ENCODE measurements around the gene PGPEP1.
A peak's percentile ranks its signal among the peaks of the same experiment; 100 is the strongest.

The PGPEP1 gene, protein sequence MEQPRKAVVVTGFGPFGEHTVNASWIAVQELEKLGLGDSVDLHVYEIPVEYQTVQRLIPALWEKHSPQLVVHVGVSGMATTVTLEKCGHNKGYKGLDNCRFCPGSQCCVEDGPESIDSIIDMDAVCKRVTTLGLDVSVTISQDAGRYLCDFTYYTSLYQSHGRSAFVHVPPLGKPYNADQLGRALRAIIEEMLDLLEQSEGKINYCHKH

DNA sequence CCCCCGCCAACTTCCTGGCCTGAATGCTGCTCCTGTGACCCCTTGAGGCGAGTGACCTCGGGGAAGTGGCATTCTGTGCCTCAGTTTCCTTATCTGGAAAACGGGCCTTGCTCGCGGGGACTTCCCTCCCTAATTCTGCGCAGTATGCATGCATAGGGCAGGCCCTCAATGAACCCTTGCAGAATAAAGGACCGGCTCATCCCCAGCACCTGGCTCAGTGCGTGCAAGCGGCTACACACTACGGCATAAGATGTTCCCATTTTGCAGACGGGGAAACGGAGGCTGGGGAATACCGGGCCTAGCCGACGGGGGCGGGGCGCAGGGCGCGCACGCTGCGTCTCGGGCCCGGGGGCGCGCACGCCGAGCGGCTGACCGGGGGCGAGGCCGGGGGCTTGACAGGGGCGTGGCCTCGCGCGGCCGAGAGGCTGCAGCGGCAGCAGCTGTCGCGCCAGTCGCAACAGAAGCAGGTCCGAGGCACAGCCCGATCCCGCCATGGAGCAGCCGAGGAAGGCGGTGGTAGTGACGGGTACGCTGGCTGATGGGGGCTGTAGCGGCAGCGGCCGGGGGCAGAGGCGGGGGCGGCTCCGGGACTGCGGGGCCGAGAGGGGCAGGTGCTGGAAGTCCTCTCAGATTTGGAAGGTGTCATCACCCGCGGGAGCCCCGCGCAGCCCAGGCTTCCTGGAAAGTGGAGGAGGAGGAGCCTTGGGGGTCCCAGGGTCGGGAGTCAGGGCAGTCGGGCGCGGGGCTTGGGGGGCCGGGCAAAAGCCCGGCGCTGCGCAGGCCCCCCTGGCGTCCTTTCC, at the start of gene PGPEP1:
Gene PGPEP1 (plus strand): TSS at position 409 of the 800 bp plus-strand sequence. CDS start 84 bp downstream, at position 493.
- Histone ChIP-seq H3K4me1 (ENCODE audit: control insufficient read depth, insufficient read depth, low read length) (peaks cover 26% of the 10 kb centered on the region), H3K27me3 (ENCODE audit: control insufficient read depth in 1 of 2, insufficient read depth in 2 of 2, low read length in 2 of 2) (no peaks in the 10 kb centered on the region), H3K9ac (ENCODE audit: low read length in 2 of 2) (peak within 1 kb of the TSS; percentile 69 to 72)

DNA sequence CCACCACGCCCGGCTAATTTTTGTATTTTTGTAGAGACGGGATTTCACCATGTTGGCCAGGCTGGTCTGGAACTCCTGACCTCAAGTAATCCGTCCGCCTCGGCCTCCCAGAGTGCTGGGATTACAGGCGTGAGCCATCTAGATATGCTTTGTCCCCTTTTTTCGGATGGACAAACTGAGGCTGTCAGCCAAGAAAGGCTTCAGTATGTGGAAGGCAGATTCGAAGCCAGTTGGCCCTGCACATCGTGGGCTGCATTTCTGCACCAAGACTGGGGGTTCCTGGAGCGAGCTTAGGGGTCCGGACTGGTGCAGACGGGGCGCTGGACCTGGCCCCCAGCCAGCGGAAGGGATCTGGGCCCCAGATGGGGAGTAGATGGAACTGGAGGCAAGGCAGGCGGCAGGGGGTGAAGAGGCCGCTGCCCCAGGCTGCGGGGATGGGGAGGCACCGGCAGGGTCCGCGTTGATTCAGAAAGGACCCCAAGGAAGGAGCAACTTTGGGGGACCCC, 49.3 kb upstream of the PGPEP1 start:
- no peaks in the 10 kb centered on the region for H3K27me3 ChIP-seq (ENCODE audit: control insufficient read depth in 1 of 2, insufficient read depth in 2 of 2, low read length in 2 of 2)
- H3K27ac ChIP-seq (ENCODE audit: low read length), result peak overlapping the region; percentile 99
- H3K4me3 ChIP-seq (ENCODE audit: low read length in 2 of 2), result peak overlapping the region; percentile 79 to 88
- no peaks in the 10 kb centered on the region for H3K36me3 ChIP-seq (ENCODE audit: control insufficient read depth in 2 of 2, insufficient read depth in 2 of 2, low read length in 2 of 2)
- peaks cover 28% of the 10 kb centered on the region for H3K4me1 ChIP-seq (ENCODE audit: control insufficient read depth, insufficient read depth, low read length)
- peaks cover 0 to 3% of the 10 kb centered on the region in 2 donors for H3K9me3 ChIP-seq (ENCODE audit: control insufficient read depth in 2 of 2, low read length in 2 of 2)
- H3K9ac ChIP-seq (ENCODE audit: low read length in 2 of 2), result peak overlapping the region; percentile 69 to 95

More for the DNA sequence above, at the start of gene PGPEP1:
- no peaks in the 10 kb centered on the region for H3K9me3 ChIP-seq (ENCODE audit: control insufficient read depth in 2 of 2, low read length in 2 of 2)
- H3K27ac ChIP-seq (ENCODE audit: low read length), result peak within 1 kb of the TSS; percentile 53
- H3K36me3 ChIP-seq (ENCODE audit: control insufficient read depth in 2 of 2, insufficient read depth in 2 of 2, low read length in 2 of 2), result no peaks in the 10 kb centered on the region
- peak within 1 kb of the TSS; percentile 73 to 91 for H3K4me3 ChIP-seq (ENCODE audit: low read length in 2 of 2)

DNA sequence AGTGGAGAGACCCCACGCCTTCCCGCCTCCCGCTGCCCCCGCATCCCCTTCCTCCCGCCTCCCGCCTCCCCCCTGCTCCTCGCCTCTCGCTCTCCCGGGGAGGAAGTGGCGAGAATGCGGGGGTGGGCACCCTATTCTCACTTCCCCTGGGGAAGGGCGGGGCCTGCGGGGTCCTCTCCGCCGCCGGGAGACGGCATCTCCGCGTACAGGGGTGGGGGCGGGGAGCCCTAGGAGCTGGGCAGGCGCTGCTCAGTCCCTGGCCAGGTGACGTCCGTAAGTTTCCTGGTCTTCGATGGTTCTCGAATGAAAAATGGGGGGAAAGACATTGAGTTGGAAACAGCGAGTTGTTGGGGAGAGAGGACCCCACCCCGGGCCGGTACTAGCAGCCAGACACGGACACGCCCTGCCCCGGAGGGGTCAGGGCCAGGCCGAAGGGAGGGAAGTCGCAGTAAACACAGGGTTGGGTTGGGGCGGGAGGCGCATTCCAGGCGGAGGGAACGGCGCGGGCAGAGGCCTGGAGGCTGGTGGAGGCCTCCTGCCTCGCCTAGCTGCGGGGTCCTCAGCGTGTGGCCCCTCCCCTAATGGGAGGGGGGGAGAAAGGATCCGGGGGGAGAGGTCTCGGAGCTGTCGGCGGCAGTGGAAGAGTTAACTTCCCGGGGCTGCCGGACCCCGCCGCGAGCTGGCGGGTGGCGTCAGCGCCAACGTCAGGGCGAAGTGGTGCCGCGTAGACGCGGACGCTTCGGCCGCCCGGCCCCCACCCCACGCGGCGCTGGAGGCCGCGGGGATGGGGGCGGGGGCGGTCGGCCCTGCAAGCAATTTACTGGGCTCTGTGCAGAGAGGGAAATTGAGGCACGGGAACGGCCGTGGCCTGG, 48.6 kb upstream of the PGPEP1 start:
- Histone ChIP-seq H3K27me3 (ENCODE audit: control insufficient read depth in 1 of 2, insufficient read depth in 2 of 2, low read length in 2 of 2) (no peaks in the 10 kb centered on the region), H3K27ac (ENCODE audit: low read length) (peak overlapping the region; percentile 99), H3K4me1 (ENCODE audit: control insufficient read depth, insufficient read depth, low read length) (peaks cover 26% of the 10 kb centered on the region), H3K9ac (ENCODE audit: low read length in 2 of 2) (peak overlapping the region; percentile 95 to 99), H3K4me3 (ENCODE audit: low read length in 2 of 2) (peak overlapping the region; percentile 79 to 88), H3K36me3 (ENCODE audit: control insufficient read depth in 2 of 2, insufficient read depth in 2 of 2, low read length in 2 of 2) (no peaks in the 10 kb centered on the region), H3K9me3 (ENCODE audit: control insufficient read depth in 2 of 2, low read length in 2 of 2) (peaks cover 0 to 3% of the 10 kb centered on the region in 2 donors)

DNA sequence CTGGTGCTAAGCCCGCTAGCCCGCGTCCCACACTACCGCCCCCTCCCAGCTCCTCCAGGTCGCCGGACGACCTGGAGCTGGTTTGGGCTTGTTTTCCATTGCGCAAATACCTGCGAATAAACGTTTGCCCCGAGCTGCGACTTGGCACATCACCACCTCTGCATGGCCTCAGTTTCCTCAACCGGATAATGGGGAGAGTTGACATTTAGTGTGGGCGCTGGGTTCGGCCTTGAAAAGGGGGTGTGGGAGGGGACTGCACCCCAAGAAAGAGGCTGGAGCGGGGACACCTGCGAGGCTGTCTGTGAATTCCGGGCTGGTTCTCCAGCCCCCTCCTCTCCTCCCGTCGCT, 48.0 kb upstream of the PGPEP1 start:
- no peaks in the 10 kb centered on the region for H3K27me3 ChIP-seq (ENCODE audit: control insufficient read depth in 1 of 2, insufficient read depth in 2 of 2, low read length in 2 of 2)
- peaks cover 25% of the 10 kb centered on the region for H3K4me1 ChIP-seq (ENCODE audit: control insufficient read depth, insufficient read depth, low read length)
- H3K4me3 ChIP-seq (ENCODE audit: low read length in 2 of 2), result peak overlapping the region; percentile 79 to 88
- no peaks in the 10 kb centered on the region for H3K36me3 ChIP-seq (ENCODE audit: control insufficient read depth in 2 of 2, insufficient read depth in 2 of 2, low read length in 2 of 2)
- H3K9me3 ChIP-seq (ENCODE audit: control insufficient read depth in 2 of 2, low read length in 2 of 2), result peaks cover 0 to 3% of the 10 kb centered on the region in 2 donors
- peak overlapping the region; percentile 99 for H3K27ac ChIP-seq (ENCODE audit: low read length)
- H3K9ac ChIP-seq (ENCODE audit: low read length in 2 of 2), result peak overlapping the region; percentile 95 to 99

DNA sequence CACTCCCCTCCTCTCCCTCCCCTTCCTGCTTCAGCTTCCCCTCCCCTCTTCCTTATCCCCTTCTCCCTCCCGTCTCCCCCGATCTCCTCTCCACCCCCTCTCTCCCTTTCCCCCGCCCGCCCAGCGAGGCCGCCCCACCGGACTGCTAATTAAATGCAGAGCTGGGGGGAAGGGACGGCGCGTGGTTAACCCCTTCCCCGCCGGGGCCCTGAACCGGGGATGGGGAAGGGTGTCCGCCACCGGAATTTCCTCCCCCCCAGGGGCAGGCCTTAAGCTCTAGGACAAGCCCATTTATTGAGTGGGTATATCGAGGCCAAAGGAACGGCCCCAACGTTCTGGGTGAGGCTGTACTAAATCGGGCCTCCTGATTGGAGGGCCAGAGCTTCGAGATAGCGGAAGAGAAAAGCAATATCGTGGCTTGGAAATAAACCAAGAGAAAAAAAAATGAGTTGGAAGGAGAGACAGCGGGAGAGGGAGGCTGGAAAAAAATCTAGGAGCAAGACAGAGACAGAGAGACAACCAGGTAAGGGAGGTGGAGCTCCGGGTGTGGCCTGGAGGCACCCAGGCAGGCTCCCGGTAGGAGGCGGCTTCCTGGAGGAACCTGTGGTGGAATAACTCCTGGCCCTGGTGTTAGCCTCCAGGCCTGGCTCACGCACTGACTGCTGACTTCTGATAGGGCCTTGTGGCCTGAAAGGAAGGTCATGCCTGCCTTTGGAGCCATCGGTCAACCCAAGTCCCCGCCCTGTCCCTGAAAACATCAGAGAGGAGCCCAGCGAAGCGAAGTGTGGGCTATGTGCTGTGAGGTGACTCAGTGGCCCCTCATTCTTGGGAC, 47.4 kb upstream of the PGPEP1 start:
- H3K4me1 ChIP-seq (ENCODE audit: control insufficient read depth, insufficient read depth, low read length), result peaks cover 25% of the 10 kb centered on the region
- H3K4me3 ChIP-seq (ENCODE audit: low read length in 2 of 2), result peak overlapping the region; percentile 79 to 88
- H3K9ac ChIP-seq (ENCODE audit: low read length in 2 of 2), result peak overlapping the region; percentile 95 to 99
- peak overlapping the region; percentile 99 for H3K27ac ChIP-seq (ENCODE audit: low read length)
- no peaks in the 10 kb centered on the region for H3K36me3 ChIP-seq (ENCODE audit: control insufficient read depth in 2 of 2, insufficient read depth in 2 of 2, low read length in 2 of 2)
- H3K9me3 ChIP-seq (ENCODE audit: control insufficient read depth in 2 of 2, low read length in 2 of 2), result peaks cover 0 to 3% of the 10 kb centered on the region in 2 donors
- H3K27me3 ChIP-seq (ENCODE audit: control insufficient read depth in 1 of 2, insufficient read depth in 2 of 2, low read length in 2 of 2), result no peaks in the 10 kb centered on the region

DNA sequence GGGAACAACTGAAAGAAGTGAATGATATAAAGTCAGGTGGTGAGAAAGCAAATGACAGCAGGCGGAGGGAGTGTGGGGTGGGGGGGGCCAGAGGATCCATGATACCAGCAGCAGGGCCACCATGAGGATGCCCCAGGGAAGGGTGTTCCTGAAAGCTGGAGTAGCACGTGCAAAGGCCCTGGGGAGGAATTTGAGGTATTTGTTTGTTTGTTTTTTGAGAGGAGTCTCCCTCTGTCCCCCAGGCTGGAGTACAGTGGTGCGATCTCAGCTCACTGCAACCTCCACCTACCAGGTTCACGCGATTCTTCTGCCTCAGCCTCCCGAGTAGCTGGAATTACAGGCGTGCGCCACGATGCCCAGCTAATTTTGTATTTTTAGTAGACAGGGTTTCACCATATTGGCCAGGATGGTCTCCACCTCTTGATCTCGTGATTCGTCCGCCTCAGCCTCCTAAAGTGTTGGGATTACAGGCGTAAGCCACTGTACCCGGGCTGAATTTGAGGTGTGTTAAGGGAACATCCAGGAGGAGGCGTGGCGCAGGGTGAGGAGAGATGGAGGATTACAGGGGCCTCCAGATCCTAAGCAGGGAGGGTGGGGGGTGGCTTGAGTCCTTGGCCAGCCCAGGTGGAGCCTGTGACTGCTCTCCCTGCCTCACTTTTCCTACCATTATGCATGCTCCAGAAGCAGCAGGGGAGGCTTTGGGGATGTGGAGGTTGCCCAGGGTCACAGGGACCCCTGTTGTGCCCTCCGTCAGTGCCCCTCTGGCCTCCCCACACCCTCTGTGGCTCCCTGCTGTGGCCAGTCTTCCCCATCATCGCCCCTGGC, 46.5 kb upstream of the PGPEP1 start:
- Histone ChIP-seq H3K36me3 (ENCODE audit: control insufficient read depth in 2 of 2, insufficient read depth in 2 of 2, low read length in 2 of 2) (no peaks in the 10 kb centered on the region), H3K4me3 (ENCODE audit: low read length in 2 of 2) (peak overlapping the region in 1 of 2 donors; percentile 88), H3K27me3 (ENCODE audit: control insufficient read depth in 1 of 2, insufficient read depth in 2 of 2, low read length in 2 of 2) (no peaks in the 10 kb centered on the region), H3K9ac (ENCODE audit: low read length in 2 of 2) (peak overlapping the region; percentile 79 to 95), H3K9me3 (ENCODE audit: control insufficient read depth in 2 of 2, low read length in 2 of 2) (peaks cover 0 to 3% of the 10 kb centered on the region in 2 donors), H3K4me1 (ENCODE audit: control insufficient read depth, insufficient read depth, low read length) (peaks cover 25% of the 10 kb centered on the region), H3K27ac (ENCODE audit: low read length) (peak overlapping the region; percentile 99)

DNA sequence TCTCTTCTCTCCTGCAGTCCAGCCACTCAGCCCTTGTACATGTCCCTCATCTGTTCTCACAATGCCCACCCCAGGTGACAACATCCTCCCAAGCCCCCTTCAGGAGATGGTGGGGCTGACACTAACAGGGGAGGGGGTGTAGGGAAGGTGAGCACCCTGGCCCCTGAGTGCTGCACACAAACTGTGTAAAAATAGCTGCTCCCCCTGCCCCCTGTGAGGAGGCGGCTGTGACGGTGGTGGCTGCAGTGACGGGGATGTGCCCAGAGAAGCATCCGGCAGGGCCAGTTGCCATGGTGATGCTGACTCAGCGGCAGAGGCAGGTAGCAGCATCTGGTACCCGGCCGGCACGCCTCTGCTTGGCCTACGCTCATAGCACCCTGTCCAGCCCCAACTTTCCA, 45.9 kb upstream of the PGPEP1 start:
- no peaks in the 10 kb centered on the region for H3K27me3 ChIP-seq (ENCODE audit: control insufficient read depth in 1 of 2, insufficient read depth in 2 of 2, low read length in 2 of 2)
- peaks cover 0 to 3% of the 10 kb centered on the region in 2 donors for H3K9me3 ChIP-seq (ENCODE audit: control insufficient read depth in 2 of 2, low read length in 2 of 2)
- no peak overlapping the region for H3K9ac ChIP-seq (ENCODE audit: low read length in 2 of 2)
- H3K4me1 ChIP-seq (ENCODE audit: control insufficient read depth, insufficient read depth, low read length), result peaks cover 25% of the 10 kb centered on the region
- H3K27ac ChIP-seq (ENCODE audit: low read length), result peak overlapping the region; percentile 99
- no peak overlapping the region for H3K4me3 ChIP-seq (ENCODE audit: low read length in 2 of 2)
- no peaks in the 10 kb centered on the region for H3K36me3 ChIP-seq (ENCODE audit: control insufficient read depth in 2 of 2, insufficient read depth in 2 of 2, low read length in 2 of 2)

DNA sequence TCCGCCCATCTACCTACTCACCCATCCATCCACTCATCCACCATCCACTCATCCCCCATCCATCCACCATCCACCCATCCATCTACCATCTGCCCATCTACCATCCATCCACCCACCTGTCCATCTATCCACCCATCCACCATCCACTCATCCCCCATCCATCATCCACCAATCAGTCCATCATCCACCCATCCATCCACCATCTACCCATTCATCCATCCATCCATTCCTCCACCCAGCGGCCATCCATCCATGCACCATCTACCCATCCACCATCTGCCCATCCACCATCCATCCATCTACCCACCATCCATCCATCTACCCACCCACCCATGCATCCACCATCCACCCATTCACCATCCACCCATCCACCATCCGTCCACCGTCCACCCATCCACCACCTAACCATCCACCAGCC, 45.4 kb upstream of the PGPEP1 start:
- Histone ChIP-seq H3K36me3 (ENCODE audit: control insufficient read depth in 2 of 2, insufficient read depth in 2 of 2, low read length in 2 of 2) (no peaks in the 10 kb centered on the region), H3K4me1 (ENCODE audit: control insufficient read depth, insufficient read depth, low read length) (peaks cover 22% of the 10 kb centered on the region), H3K9ac (ENCODE audit: low read length in 2 of 2) (no peak overlapping the region), H3K27ac (ENCODE audit: low read length) (no peak overlapping the region), H3K27me3 (ENCODE audit: control insufficient read depth in 1 of 2, insufficient read depth in 2 of 2, low read length in 2 of 2) (no peaks in the 10 kb centered on the region), H3K9me3 (ENCODE audit: control insufficient read depth in 2 of 2, low read length in 2 of 2) (peaks cover 0 to 3% of the 10 kb centered on the region in 2 donors), H3K4me3 (ENCODE audit: low read length in 2 of 2) (no peak overlapping the region)

DNA sequence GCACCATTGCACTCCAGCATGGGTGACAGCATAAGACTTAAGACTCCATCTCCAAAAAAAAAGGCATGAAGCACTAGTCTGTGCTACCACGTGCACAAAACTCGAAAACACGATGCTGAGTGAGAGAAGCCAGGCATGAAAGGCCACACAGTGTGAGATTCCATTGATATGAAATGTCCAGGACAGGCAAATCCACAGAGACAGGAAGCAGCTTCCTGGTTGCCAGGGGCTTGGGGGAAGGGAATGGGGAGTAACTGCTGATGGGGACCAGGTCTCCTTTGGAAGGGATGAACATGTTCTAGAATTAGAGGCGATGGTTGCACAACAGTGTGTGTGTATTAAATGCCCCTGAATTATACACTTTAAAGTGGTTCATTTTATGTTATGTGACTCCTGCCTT, 43.1 kb upstream of the PGPEP1 start:
- no peak overlapping the region for H3K9ac ChIP-seq (ENCODE audit: low read length in 2 of 2)
- H3K27ac ChIP-seq (ENCODE audit: low read length), result no peak overlapping the region

More for the DNA sequence above, 43.1 kb upstream of the PGPEP1 start:
- H3K4me1 ChIP-seq (ENCODE audit: control insufficient read depth, insufficient read depth, low read length), result peaks cover 20% of the 10 kb centered on the region
- peaks cover 0 to 3% of the 10 kb centered on the region in 2 donors for H3K9me3 ChIP-seq (ENCODE audit: control insufficient read depth in 2 of 2, low read length in 2 of 2)
- H3K4me3 ChIP-seq (ENCODE audit: low read length in 2 of 2), result no peak overlapping the region
- H3K27me3 ChIP-seq (ENCODE audit: control insufficient read depth in 1 of 2, insufficient read depth in 2 of 2, low read length in 2 of 2), result no peaks in the 10 kb centered on the region
- no peaks in the 10 kb centered on the region for H3K36me3 ChIP-seq (ENCODE audit: control insufficient read depth in 2 of 2, insufficient read depth in 2 of 2, low read length in 2 of 2)

All from stomach smooth muscle (tissue), 2 donors.